Measurements from ENCODE around the gene CTDSPL2.

GRCh38 chr15:44541282-44541958, 114.0 kb downstream of the CTDSPL2 start:
- TF ChIP-seq FOXA1 (IDR thresholded peaks at IDR 0.05) (no peak), TARDBP (IDR thresholded peaks at IDR 0.05) (no peak), PKNOX1 (IDR thresholded peaks at IDR 0.05) (no peak), LEF1 (IDR thresholded peaks at IDR 0.05; ENCODE audit: borderline replicate concordance) (no peak), CTBP1 (IDR thresholded peaks at IDR 0.05; ENCODE audit: borderline replicate concordance) (no peak), SP1 (IDR thresholded peaks at IDR 0.05) (no peak), FOXK2 (IDR thresholded peaks at IDR 0.05) (no peak), ARNT (IDR thresholded peaks at IDR 0.05) (no peak), ELF4 (IDR thresholded peaks at IDR 0.05) (no peak), FOXM1 (IDR thresholded peaks at IDR 0.05; ENCODE audit: borderline replicate concordance) (no peak)

All from HEK293T (cell line).